ENCODE measurements around the gene TTC13.

DNA sequence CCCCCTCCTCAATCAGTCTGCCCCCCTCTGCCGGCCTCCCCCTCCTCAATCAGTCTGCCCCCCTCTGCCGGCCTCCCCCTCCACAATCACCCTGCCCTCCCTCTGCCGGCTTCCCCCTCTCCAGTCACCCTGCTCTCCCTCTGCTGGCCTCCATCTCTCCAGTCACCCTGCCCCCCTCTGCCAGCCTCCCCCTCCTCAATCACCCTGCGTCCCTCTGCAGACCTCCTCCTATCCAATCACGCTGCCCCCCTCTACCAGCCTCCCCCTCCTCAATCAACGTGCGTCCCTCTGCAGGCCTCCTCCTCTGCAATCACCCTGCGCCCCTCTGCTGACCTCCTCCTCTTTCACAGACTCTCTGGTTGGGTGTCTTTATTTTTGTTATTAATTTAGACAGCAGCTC, 98.9 kb downstream of the TTC13 start:
- TF ChIP-seq CTCF (IDR thresholded peaks at IDR 0.05) (no peak), POLR2A (IDR thresholded peaks at IDR 0.05) (no peak)

Data from Peyer's patch (tissue), 4 donors.